ENCODE measurements around the gene COMMD9. TPM values are rescaled to one million over a fixed set of nuclear protein-coding genes. Genes with fewer than 3 reads are reported as not detected.

Gene COMMD9
- total RNA-seq, 1 donor from 2014 or later = 53.5 TPM

GRCh38 chr11:36237391-36237790 is 51.8 kb downstream of the COMMD9 start:
- peak overlapping the region; percentile 27 for H3K27ac Mint-ChIP-seq
- peaks cover 5% of the 10 kb centered on the region for H3K36me3 Mint-ChIP-seq
- no peak for DNase-seq (ENCODE audit: low spot score in 2 of 2, unreplicated experiment in 2 of 2)
- H3K27me3 Mint-ChIP-seq (ENCODE audit: low read depth) = no peaks in the 10 kb centered on the region
- no peak for TF ChIP-seq CTCF (IDR thresholded peaks at IDR 0.05; ENCODE audit: unreplicated experiment)
- H3K9me3 Mint-ChIP-seq = no peaks in the 10 kb centered on the region
- H3K4me1 Mint-ChIP-seq = peaks cover 36% of the 10 kb centered on the region
- no peak overlapping the region for H3K4me3 Mint-ChIP-seq

- H3K4me3 Mint-ChIP-seq = no peak overlapping the region
These were observed 53.5 kb downstream of the COMMD9 start for GRCh38 chr11:36235750-36236149.

GRCh38 chr11:36234825-36235224 is 54.4 kb downstream of the COMMD9 start:
- Mint-ChIP-seq H3K27me3 (ENCODE audit: low read depth) (no peaks in the 10 kb centered on the region), H3K4me3 (no peak overlapping the region), H3K9me3 (no peaks in the 10 kb centered on the region), H3K27ac (no peak overlapping the region), H3K36me3 (peaks cover 5% of the 10 kb centered on the region), H3K4me1 (peaks cover 49% of the 10 kb centered on the region)
- no peak for DNase-seq (ENCODE audit: low spot score in 2 of 2, unreplicated experiment in 2 of 2)
- TF ChIP-seq CTCF (IDR thresholded peaks at IDR 0.05; ENCODE audit: unreplicated experiment) = no peak

More at GRCh38 chr11:36235750-36236149, 53.5 kb downstream of the COMMD9 start:
- no peaks in the 10 kb centered on the region for H3K27me3 Mint-ChIP-seq (ENCODE audit: low read depth)
- H3K36me3 Mint-ChIP-seq = peaks cover 5% of the 10 kb centered on the region
- no peak overlapping the region for H3K27ac Mint-ChIP-seq
- H3K4me1 Mint-ChIP-seq = peaks cover 45% of the 10 kb centered on the region
- H3K9me3 Mint-ChIP-seq = no peaks in the 10 kb centered on the region
- TF ChIP-seq CTCF (IDR thresholded peaks at IDR 0.05; ENCODE audit: unreplicated experiment) = no peak
- no peak for DNase-seq (ENCODE audit: low spot score in 2 of 2, unreplicated experiment in 2 of 2)

- no peaks in the 10 kb centered on the region for H3K9me3 Mint-ChIP-seq
- peaks cover 10% of the 10 kb centered on the region for H3K36me3 Mint-ChIP-seq
- no peaks in the 10 kb centered on the region for H3K27me3 Mint-ChIP-seq (ENCODE audit: low read depth)
- TF ChIP-seq CTCF (IDR thresholded peaks at IDR 0.05; ENCODE audit: unreplicated experiment) = no peak
- H3K4me3 Mint-ChIP-seq = no peak overlapping the region
- DNase-seq (ENCODE audit: low spot score in 2 of 2, unreplicated experiment in 2 of 2) = no peak
- H3K27ac Mint-ChIP-seq = peak overlapping the region; percentile 39
- peaks cover 60% of the 10 kb centered on the region for H3K4me1 Mint-ChIP-seq
These were observed 56.0 kb downstream of the COMMD9 start for GRCh38 chr11:36233204-36233603.

GRCh38 chr11:36230779-36231699 is 58.2 kb downstream of the COMMD9 start:
- peak overlapping the region; percentile 42 for H3K4me3 Mint-ChIP-seq
- peaks cover 49% of the 10 kb centered on the region for H3K4me1 Mint-ChIP-seq
- no peaks in the 10 kb centered on the region for H3K27me3 Mint-ChIP-seq (ENCODE audit: low read depth)
- no peak for TF ChIP-seq CTCF (IDR thresholded peaks at IDR 0.05; ENCODE audit: unreplicated experiment)
- H3K27ac Mint-ChIP-seq = peak overlapping the region; percentile 91
- H3K9me3 Mint-ChIP-seq = peaks cover 7% of the 10 kb centered on the region
- no peak for DNase-seq (ENCODE audit: low spot score in 2 of 2, unreplicated experiment in 2 of 2)
- peaks cover 20% of the 10 kb centered on the region for H3K36me3 Mint-ChIP-seq
